Measurements from ENCODE around the gene TRAPPC14. TPM values are rescaled to one million over a fixed set of nuclear protein-coding genes. Genes with fewer than 3 reads are reported as not detected.

TRAPPC14 gene
- total and polyA plus RNA-seq, 9 of the 15 experiments (the other 6 are each of a cell fraction or from before 2014, with no cell fraction given) = 0.42 to 45.9 (median 18.2) TPM

DNA sequence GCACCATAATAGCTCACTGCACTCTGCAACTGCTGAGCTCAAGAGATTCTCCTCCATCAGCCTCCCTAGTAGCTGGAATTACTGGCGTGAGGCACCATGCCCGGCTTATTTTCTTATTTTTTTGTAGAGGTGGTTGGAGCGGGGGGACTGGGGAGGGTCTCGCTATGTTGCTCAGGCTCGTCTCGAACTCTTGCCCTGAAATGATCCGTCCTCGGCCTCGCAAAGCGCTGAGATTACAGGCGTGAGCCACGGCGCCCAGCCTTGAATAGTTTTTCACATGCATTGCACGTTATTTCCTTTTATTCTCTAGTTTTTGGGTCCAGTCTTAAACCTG, 10.3 kb downstream of the TRAPPC14 start (continued):
- TF ChIP-seq, protein P1, sequence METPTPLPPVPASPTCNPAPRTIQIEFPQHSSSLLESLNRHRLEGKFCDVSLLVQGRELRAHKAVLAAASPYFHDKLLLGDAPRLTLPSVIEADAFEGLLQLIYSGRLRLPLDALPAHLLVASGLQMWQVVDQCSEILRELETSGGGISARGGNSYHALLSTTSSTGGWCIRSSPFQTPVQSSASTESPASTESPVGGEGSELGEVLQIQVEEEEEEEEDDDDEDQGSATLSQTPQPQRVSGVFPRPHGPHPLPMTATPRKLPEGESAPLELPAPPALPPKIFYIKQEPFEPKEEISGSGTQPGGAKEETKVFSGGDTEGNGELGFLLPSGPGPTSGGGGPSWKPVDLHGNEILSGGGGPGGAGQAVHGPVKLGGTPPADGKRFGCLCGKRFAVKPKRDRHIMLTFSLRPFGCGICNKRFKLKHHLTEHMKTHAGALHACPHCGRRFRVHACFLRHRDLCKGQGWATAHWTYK (CRISPR knock-in tag; IDR thresholded peaks at IDR 0.05) = 0 out of 2 replicates have a peak, but pooled peaks have one; percentile 29
- 0 out of 2 replicates have a peak, but pooled peaks have one; percentile 55 for TF ChIP-seq ZNF41 (CRISPR knock-in tag; conservative IDR thresholded peaks at IDR 0.05)
- no peak for TF ChIP-seq RNF2 (IDR thresholded peaks at IDR 0.05)
- no peak for TF ChIP-seq POLR3A (IDR thresholded peaks at IDR 0.05; ENCODE audit: borderline replicate concordance, extremely low read depth, insufficient read depth, insufficient read length)
- TF ChIP-seq SIX5 (IDR thresholded peaks at IDR 0.05; ENCODE audit: borderline replicate concordance in 1 of 2, insufficient read depth in 1 of 2, low read depth in 1 of 2, low read length in 2 of 2) = no peak
- no peak for TF ChIP-seq RBM22 (IDR thresholded peaks at IDR 0.05; ENCODE audit: low read depth, low read length, poor library complexity, severe bottlenecking)
- peak; percentile 57; the same call in 1 of the 2 replicates for TF ChIP-seq ZNF830 (CRISPR knock-in tag; IDR thresholded peaks at IDR 0.05)
- TF ChIP-seq NEUROD1 (IDR thresholded peaks at IDR 0.05; ENCODE audit: borderline replicate concordance, low read depth, low read length, partially characterized antibody) = no peak
- no peak for TF ChIP-seq TSC22D4 (tag; IDR thresholded peaks at IDR 0.05)
- TF ChIP-seq MTF1 (CRISPR knock-in tag; IDR thresholded peaks at IDR 0.05; ENCODE audit: borderline replicate concordance) = no peak
- no peak for TF ChIP-seq ZNF551 (CRISPR knock-in tag; IDR thresholded peaks at IDR 0.05)
- 0 out of 2 replicates have a peak, but pooled peaks have one; percentile 20 for TF ChIP-seq SMARCA4 (IDR thresholded peaks at IDR 0.05)
- TF ChIP-seq ZNF282 (CRISPR knock-in tag; IDR thresholded peaks at IDR 0.05) = no peak
- TF ChIP-seq MBD2 (IDR thresholded peaks at IDR 0.05; ENCODE audit: borderline replicate concordance, low read depth) = no peak
- TF ChIP-seq ZBTB17 (CRISPR knock-in tag; IDR thresholded peaks at IDR 0.05) = no peak
- peak; percentile 56; the same call in 1 of the 2 replicates for TF ChIP-seq BCOR (IDR thresholded peaks at IDR 0.05)
- TF ChIP-seq, protein P2, sequence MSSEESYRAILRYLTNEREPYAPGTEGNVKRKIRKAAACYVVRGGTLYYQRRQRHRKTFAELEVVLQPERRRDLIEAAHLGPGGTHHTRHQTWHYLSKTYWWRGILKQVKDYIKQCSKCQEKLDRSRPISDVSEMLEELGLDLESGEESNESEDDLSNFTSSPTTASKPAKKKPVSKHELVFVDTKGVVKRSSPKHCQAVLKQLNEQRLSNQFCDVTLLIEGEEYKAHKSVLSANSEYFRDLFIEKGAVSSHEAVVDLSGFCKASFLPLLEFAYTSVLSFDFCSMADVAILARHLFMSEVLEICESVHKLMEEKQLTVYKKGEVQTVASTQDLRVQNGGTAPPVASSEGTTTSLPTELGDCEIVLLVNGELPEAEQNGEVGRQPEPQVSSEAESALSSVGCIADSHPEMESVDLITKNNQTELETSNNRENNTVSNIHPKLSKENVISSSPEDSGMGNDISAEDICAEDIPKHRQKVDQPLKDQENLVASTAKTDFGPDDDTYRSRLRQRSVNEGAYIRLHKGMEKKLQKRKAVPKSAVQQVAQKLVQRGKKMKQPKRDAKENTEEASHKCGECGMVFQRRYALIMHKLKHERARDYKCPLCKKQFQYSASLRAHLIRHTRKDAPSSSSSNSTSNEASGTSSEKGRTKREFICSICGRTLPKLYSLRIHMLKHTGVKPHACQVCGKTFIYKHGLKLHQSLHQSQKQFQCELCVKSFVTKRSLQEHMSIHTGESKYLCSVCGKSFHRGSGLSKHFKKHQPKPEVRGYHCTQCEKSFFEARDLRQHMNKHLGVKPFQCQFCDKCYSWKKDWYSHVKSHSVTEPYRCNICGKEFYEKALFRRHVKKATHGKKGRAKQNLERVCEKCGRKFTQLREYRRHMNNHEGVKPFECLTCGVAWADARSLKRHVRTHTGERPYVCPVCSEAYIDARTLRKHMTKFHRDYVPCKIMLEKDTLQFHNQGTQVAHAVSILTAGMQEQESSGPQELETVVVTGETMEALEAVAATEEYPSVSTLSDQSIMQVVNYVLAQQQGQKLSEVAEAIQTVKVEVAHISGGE (CRISPR knock-in tag; IDR thresholded peaks at IDR 0.05) = no peak
- TF ChIP-seq, protein P3, sequence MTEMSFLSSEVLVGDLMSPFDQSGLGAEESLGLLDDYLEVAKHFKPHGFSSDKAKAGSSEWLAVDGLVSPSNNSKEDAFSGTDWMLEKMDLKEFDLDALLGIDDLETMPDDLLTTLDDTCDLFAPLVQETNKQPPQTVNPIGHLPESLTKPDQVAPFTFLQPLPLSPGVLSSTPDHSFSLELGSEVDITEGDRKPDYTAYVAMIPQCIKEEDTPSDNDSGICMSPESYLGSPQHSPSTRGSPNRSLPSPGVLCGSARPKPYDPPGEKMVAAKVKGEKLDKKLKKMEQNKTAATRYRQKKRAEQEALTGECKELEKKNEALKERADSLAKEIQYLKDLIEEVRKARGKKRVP (CRISPR knock-in tag; IDR thresholded peaks at IDR 0.05) = 0 out of 2 replicates have a peak, but pooled peaks have one; percentile 42
- peak; percentile 45 for TF ChIP-seq CBFB (CRISPR knock-in tag; IDR thresholded peaks at IDR 0.05)
- no peak for TF ChIP-seq DIDO1 (tag; IDR thresholded peaks at IDR 0.05; ENCODE audit: low read depth)
- TF ChIP-seq, protein P4, sequence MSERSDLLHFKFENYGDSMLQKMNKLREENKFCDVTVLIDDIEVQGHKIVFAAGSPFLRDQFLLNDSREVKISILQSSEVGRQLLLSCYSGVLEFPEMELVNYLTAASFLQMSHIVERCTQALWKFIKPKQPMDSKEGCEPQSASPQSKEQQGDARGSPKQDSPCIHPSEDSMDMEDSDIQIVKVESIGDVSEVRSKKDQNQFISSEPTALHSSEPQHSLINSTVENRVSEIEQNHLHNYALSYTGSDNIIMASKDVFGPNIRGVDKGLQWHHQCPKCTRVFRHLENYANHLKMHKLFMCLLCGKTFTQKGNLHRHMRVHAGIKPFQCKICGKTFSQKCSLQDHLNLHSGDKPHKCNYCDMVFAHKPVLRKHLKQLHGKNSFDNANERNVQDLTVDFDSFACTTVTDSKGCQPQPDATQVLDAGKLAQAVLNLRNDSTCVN (CRISPR knock-in tag; IDR thresholded peaks at IDR 0.05) = 0 out of 2 replicates have a peak, but pooled peaks have one; percentile 84
